H9 (cell line): Measurements from ENCODE around the gene SET. TPM values are rescaled to one million over a fixed set of nuclear protein-coding genes. Genes with fewer than 3 reads are reported as not detected.
A peak's percentile ranks its signal among the peaks of the same experiment; 100 is the strongest.

Source experiments
- DNase-seq: peaks from one replicate; pipeline ENCODE4 v3.0.0-alpha.2; 2017
- H2AFZ ChIP-seq: one replicate; pipeline ENCODE4 v1.6.1; 2013; ENCODE audit warnings: mild to moderate bottlenecking, low read length, control low read depth, moderate library complexity
- H2AK5ac ChIP-seq: 2 replicates; pipeline ENCODE4 v1.6.1; 2013; ENCODE audit warnings: low read length, control low read depth, mixed read lengths; ENCODE audit not compliant: insufficient read length
- H2BK120ac ChIP-seq: one replicate; pipeline ENCODE4 v1.6.1; 2013; ENCODE audit warnings: low read depth, mild to moderate bottlenecking, low read length, control low read depth, inconsistent platforms; ENCODE audit not compliant: poor library complexity, severe bottlenecking
- H2BK12ac ChIP-seq: 2 replicates; pipeline ENCODE4 v1.6.1; 2013; ENCODE audit warnings: low read length, control low read depth, mixed read lengths, low read depth; ENCODE audit not compliant: insufficient read length
- H2BK15ac ChIP-seq: 2 replicates; pipeline ENCODE4 v1.6.1; 2013; ENCODE audit warnings: low read depth, low read length, control low read depth
- H2BK20ac ChIP-seq: one replicate; pipeline ENCODE4 v1.6.1; 2013; ENCODE audit warnings: low read depth, mild to moderate bottlenecking, low read length, control low read depth, inconsistent platforms; ENCODE audit not compliant: poor library complexity, severe bottlenecking
- H2BK5ac ChIP-seq: 2 replicates; pipeline ENCODE4 v1.6.1; 2013; ENCODE audit warnings: low read length, control low read depth, mixed read lengths; ENCODE audit not compliant: insufficient read length
- H3K14ac ChIP-seq: 2 replicates; pipeline ENCODE4 v1.6.1; 2013; ENCODE audit warnings: low read length, control low read depth; ENCODE audit not compliant: insufficient read depth
- H3K18ac ChIP-seq: 2 replicates; pipeline ENCODE4 v1.6.1; 2013; ENCODE audit warnings: low read depth, mild to moderate bottlenecking, mixed read lengths, low read length, control low read depth; ENCODE audit not compliant: insufficient read length
- H3K23ac ChIP-seq: 2 replicates; pipeline ENCODE4 v1.6.1; 2013; ENCODE audit warnings: low read length, control low read depth, mixed read lengths, low read depth; ENCODE audit not compliant: insufficient read length
- H3K23me2 ChIP-seq: 2 replicates; pipeline ENCODE4 v1.6.1; 2013; ENCODE audit warnings: low read depth, mild to moderate bottlenecking, mixed read lengths, low read length, control low read depth; ENCODE audit not compliant: insufficient read length, poor library complexity, severe bottlenecking
- H3K27ac ChIP-seq: 2 replicates; pipeline ENCODE4 v1.5.1; 2013; ENCODE audit warnings: low read length, control low read depth, mixed read lengths, low read depth; ENCODE audit not compliant: insufficient read length
- H3K27me3 ChIP-seq: 2 replicates; pipeline ENCODE4 v1.6.1; 2013; ENCODE audit warnings: low read length, control low read depth, inconsistent platforms; ENCODE audit not compliant: insufficient read depth
- H3K4ac ChIP-seq: 2 replicates; pipeline ENCODE4 v1.6.1; 2013; ENCODE audit warnings: low read depth, mild to moderate bottlenecking, control low read depth, inconsistent platforms, low read length, moderate library complexity
- H3K4me1 ChIP-seq: 2 replicates; pipeline ENCODE4 v1.6.1; 2013; ENCODE audit warnings: low read length, control low read depth, inconsistent platforms; ENCODE audit not compliant: insufficient read depth
- H3K4me2 ChIP-seq: 2 replicates; pipeline ENCODE4 v1.6.1; 2013; ENCODE audit warnings: low read length, control low read depth, mixed read lengths; ENCODE audit not compliant: insufficient read length, insufficient read depth
- H3K56ac ChIP-seq: 2 replicates; pipeline ENCODE4 v1.6.1; 2013; ENCODE audit warnings: low read depth, mild to moderate bottlenecking, mixed read lengths, low read length, control low read depth; ENCODE audit not compliant: insufficient read length
- H3K79me1 ChIP-seq: 2 replicates; pipeline ENCODE4 v1.6.1; 2013; ENCODE audit warnings: low read depth, mild to moderate bottlenecking, moderate library complexity, low read length, control low read depth, inconsistent platforms; ENCODE audit not compliant: insufficient read depth, poor library complexity, severe bottlenecking
- H3K79me2 ChIP-seq: 2 replicates; pipeline ENCODE4 v1.6.1; 2013; ENCODE audit warnings: low read length, control low read depth, inconsistent platforms; ENCODE audit not compliant: insufficient read depth
- H3K9ac ChIP-seq: 2 replicates; pipeline ENCODE4 v1.6.1; 2013; ENCODE audit warnings: low read length, control low read depth, mixed read lengths; ENCODE audit not compliant: insufficient read length; ENCODE audit errors: extremely low read depth
- H3K9me3 ChIP-seq: one replicate; pipeline ENCODE4 v1.6.1; 2013; ENCODE audit warnings: low read depth, low read length, inconsistent platforms; ENCODE audit not compliant: control insufficient read depth
- H3T11ph ChIP-seq: one replicate; pipeline ENCODE4 v1.6.1; 2013; ENCODE audit warnings: mild to moderate bottlenecking, low read length, control low read depth, inconsistent platforms
- H4K20me1 ChIP-seq: one replicate; pipeline ENCODE4 v1.6.1; 2013; ENCODE audit not compliant: control insufficient read depth, insufficient read length, insufficient read depth
- H4K5ac ChIP-seq: 2 replicates; pipeline ENCODE4 v1.6.1; 2013; ENCODE audit warnings: low read depth, mild to moderate bottlenecking, mixed read lengths, low read length, control low read depth; ENCODE audit not compliant: insufficient read length
- H4K8ac ChIP-seq: replicated peaks from 2 replicates; pipeline ENCODE4 v1.6.1; 2013; ENCODE audit warnings: low read length, control low read depth, mixed read lengths, low read depth; ENCODE audit not compliant: insufficient read length
- H4K91ac ChIP-seq: 2 replicates; pipeline ENCODE4 v1.6.1; 2013; ENCODE audit warnings: low read depth, mild to moderate bottlenecking, moderate library complexity, mixed read lengths, low read length, control low read depth; ENCODE audit not compliant: insufficient read length
- H3K27ac Mint-ChIP-seq, 3 experiments: 2 replicates in 2 of 3; 3 replicates in 1 of 3; pipeline ENCODE4 v1.8.0; 2020 to 2021; ENCODE audit warnings: mixed read lengths in 3 of 3, mild to moderate bottlenecking in 1 of 3, moderate library complexity in 1 of 3
- H3K27me3 Mint-ChIP-seq: 2 replicates; pipeline ENCODE4 v1.8.0; 2021; ENCODE audit warnings: low read depth, mild to moderate bottlenecking, moderate library complexity, mixed read lengths
- H3K36me3 Mint-ChIP-seq, 3 experiments: 2 replicates in 2 of 3; 3 replicates in 1 of 3; pipeline ENCODE4 v1.8.0; 2020 to 2021; ENCODE audit warnings: low read depth in 3 of 3, mixed read lengths in 3 of 3; ENCODE audit not compliant: insufficient read depth in 1 of 3
- H3K4me1 Mint-ChIP-seq, 2 experiments: 2 replicates each; pipeline ENCODE4 v1.8.0; 2020; ENCODE audit warnings: mixed read lengths in 2 of 2
- H3K4me3 Mint-ChIP-seq, 2 experiments: 2 replicates in 1 of 2; 3 replicates in 1 of 2; pipeline ENCODE4 v1.8.0; 2020 to 2021; ENCODE audit warnings: mild to moderate bottlenecking in 2 of 2, mixed read lengths in 2 of 2, moderate library complexity in 1 of 2
- H3K9me3 Mint-ChIP-seq, 2 experiments: 2 replicates in 1 of 2; 3 replicates in 1 of 2; pipeline ENCODE4 v1.8.0; 2020; ENCODE audit warnings: mild to moderate bottlenecking in 2 of 2, mixed read lengths in 2 of 2, moderate library complexity in 1 of 2
- WGBS: extraction: QIAGEN DNeasy Blood & Tissue Kit; methylation state at CpG from one replicate; pipeline ENCODE4 v1.1.7; 2013; ENCODE audit warnings: missing lambda C conversion rate, low lambda C conversion rate, mixed read lengths; ENCODE audit not compliant: insufficient read length; ENCODE audit errors: extremely low coverage; 5-methylcytosine and 5-hydroxymethylcytosine counted together
- total RNA-seq: library from RNA; stranded (reverse); gene quantifications from 2 replicates; pipeline ENCODE4 v1.2.1, GENCODE V29; 2021
- TF ChIP-seq, protein P1 (sequence below): fragments of 200-600 bp; sonication (generic); conservative IDR thresholded peaks from 3 replicates; pipeline ENCODE4 v1.8.0; 2021; ENCODE audit warnings: antibody characterized with exemption, mild to moderate bottlenecking

Gene SET
- total RNA-seq, 1 experiment from 2014 or later, result 1,148 TPM

DNA sequence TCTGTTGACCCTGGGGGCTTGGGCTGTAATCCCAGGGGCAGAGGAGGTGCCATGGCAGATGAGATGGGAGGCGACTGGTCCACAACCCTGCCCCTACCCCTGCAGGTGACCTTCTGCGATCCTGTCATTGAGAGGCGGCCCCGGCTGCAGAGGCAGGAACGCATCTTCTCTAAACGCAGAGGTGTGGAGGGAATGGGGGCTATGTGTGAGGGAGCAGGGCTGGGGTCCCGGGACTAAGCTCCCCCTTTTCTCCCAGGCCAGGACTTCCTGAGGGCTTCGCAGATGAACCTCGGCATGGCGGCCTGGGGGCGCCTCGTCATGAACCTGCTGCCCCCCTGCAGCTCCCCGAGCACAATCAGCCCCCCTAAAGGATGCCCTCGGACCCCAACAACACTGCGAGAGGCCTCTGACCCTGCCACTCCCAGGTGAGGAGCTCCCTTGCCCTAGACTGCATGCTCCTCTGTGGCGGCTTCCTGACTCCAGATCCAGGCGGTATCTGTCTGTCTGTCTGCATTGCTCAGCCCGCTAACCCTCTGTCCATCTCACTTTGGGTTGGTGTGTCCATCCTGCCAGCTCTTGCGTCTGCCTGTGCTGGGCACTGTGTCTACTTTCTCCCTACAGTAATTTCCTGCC lies 25.0 kb downstream of the SET start:
- Histone ChIP-seq H4K5ac (no peak overlapping the region), H3K9me3 (no peaks in the 10 kb centered on the region), H3K18ac (no peak overlapping the region), H3T11ph (no peak overlapping the region), H3K4ac (no peak overlapping the region), H2BK120ac (no peak overlapping the region), H3K14ac (no peak overlapping the region), H3K23ac (no peak overlapping the region), H4K20me1 (no peaks in the 10 kb centered on the region), H3K9ac (no peak overlapping the region), H3K27me3 (no peaks in the 10 kb centered on the region), H2BK12ac (no peak overlapping the region), H2AFZ (no peak overlapping the region), H2AK5ac (no peak overlapping the region), H3K27ac (no peak overlapping the region), H3K4me2 (no peak overlapping the region), H2BK20ac (no peak overlapping the region), H3K79me2 (no peaks in the 10 kb centered on the region), H2BK5ac (no peak overlapping the region), H3K4me1 (no peaks in the 10 kb centered on the region), H2BK15ac (no peak overlapping the region), H3K23me2 (no peaks in the 10 kb centered on the region), H3K79me1 (no peaks in the 10 kb centered on the region), H4K91ac (no peak overlapping the region), H3K56ac (no peak overlapping the region), H4K8ac (no peak overlapping the region)
- no peaks in the 10 kb centered on the region for H3K27me3 Mint-ChIP-seq
- H3K9me3 Mint-ChIP-seq, result no peaks in the 10 kb centered on the region
- no peak overlapping the region for H3K4me3 Mint-ChIP-seq
- no peak overlapping the region; a peak in 1 of 7 replicates for H3K27ac Mint-ChIP-seq
- DNase-seq, result peak; percentile 18
- WGBS, result no CpG with 5 or more reads among the region's 19 CpGs
- H3K4me1 Mint-ChIP-seq, result no peaks in the 10 kb centered on the region
- peaks cover 8 to 34% (median 21%) of the 10 kb centered on the region in 3 experiments; a peak in 6 of 7 replicates for H3K36me3 Mint-ChIP-seq
- TF ChIP-seq, protein P1, sequence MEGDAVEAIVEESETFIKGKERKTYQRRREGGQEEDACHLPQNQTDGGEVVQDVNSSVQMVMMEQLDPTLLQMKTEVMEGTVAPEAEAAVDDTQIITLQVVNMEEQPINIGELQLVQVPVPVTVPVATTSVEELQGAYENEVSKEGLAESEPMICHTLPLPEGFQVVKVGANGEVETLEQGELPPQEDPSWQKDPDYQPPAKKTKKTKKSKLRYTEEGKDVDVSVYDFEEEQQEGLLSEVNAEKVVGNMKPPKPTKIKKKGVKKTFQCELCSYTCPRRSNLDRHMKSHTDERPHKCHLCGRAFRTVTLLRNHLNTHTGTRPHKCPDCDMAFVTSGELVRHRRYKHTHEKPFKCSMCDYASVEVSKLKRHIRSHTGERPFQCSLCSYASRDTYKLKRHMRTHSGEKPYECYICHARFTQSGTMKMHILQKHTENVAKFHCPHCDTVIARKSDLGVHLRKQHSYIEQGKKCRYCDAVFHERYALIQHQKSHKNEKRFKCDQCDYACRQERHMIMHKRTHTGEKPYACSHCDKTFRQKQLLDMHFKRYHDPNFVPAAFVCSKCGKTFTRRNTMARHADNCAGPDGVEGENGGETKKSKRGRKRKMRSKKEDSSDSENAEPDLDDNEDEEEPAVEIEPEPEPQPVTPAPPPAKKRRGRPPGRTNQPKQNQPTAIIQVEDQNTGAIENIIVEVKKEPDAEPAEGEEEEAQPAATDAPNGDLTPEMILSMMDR, result no peak
